NT2/D1 (cell line): ENCODE results near the gene CUTC.

Experiments used
- SUZ12 ChIP-seq: IDR thresholded peaks from 2 replicates; pipeline ENCODE4 v1.6.1; 2011; ENCODE audit not compliant: insufficient read length, insufficient read depth; ENCODE audit errors: extremely low read depth
- YY1 ChIP-seq: IDR thresholded peaks from 2 replicates; pipeline ENCODE4 v1.6.1; 2011; ENCODE audit not compliant: insufficient read length, insufficient read depth
- ZNF274 ChIP-seq: IDR thresholded peaks from 2 replicates; pipeline ENCODE4 v1.6.1; 2011; ENCODE audit warnings: mild to moderate bottlenecking, low read depth, low read length

DNA sequence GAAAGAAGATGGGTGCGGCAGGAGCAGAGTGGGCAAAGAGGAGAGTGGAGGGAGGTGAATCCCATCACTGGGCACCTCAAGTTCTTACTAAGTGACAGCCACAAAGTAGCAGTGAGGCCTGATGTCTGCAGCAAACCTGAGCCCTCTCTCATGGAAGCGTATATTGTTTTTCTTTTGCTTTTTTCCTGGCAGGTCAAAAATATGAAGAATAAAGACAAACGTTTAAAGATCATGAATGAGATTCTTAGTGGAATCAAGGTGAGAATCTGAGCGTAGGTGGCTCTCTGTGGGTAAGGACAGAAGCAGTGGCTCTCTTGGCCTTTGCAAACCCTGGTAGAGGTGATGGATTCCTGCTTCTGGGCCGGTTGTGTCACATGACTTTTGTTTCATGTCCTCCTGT, 73.2 kb downstream of the CUTC start:
- TF ChIP-seq YY1 (no peak), ZNF274 (no peak), SUZ12 (no peak)
